GM13976 (cell line): Measurements from ENCODE around the gene WT1.

Experiments used
- DNase-seq: peaks from one replicate; pipeline ENCODE4 v3.0.0; 2012; ENCODE audit warnings: low spot score
- in situ Hi-C: fragments of 300-500 bp; cut with MboI; formaldehyde crosslinking; loops from one replicate; pipeline ENCODE4 v1.12.0; 2022; ENCODE audit warnings: low sequenced_read_pairs, mixed read lengths, inconsistent platforms; ENCODE audit not compliant: unreplicated experiment
- TF ChIP-seq, protein P1 (sequence below): IDR thresholded peaks from 2 replicates; pipeline ENCODE4 v1.5.1; 2012; ENCODE audit warnings: borderline replicate concordance, mild to moderate bottlenecking; ENCODE audit not compliant: insufficient read depth; ENCODE audit errors: extremely low read depth, missing control alignments, control extremely low read depth

Gene WT1

GRCh38 chr11:32344946-32345345 lies 90.4 kb downstream of the WT1 start:
- TF ChIP-seq, protein P1, sequence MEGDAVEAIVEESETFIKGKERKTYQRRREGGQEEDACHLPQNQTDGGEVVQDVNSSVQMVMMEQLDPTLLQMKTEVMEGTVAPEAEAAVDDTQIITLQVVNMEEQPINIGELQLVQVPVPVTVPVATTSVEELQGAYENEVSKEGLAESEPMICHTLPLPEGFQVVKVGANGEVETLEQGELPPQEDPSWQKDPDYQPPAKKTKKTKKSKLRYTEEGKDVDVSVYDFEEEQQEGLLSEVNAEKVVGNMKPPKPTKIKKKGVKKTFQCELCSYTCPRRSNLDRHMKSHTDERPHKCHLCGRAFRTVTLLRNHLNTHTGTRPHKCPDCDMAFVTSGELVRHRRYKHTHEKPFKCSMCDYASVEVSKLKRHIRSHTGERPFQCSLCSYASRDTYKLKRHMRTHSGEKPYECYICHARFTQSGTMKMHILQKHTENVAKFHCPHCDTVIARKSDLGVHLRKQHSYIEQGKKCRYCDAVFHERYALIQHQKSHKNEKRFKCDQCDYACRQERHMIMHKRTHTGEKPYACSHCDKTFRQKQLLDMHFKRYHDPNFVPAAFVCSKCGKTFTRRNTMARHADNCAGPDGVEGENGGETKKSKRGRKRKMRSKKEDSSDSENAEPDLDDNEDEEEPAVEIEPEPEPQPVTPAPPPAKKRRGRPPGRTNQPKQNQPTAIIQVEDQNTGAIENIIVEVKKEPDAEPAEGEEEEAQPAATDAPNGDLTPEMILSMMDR: no peak
- DNase-seq: no peak
- in situ Hi-C loops: no loop called here

DNA sequence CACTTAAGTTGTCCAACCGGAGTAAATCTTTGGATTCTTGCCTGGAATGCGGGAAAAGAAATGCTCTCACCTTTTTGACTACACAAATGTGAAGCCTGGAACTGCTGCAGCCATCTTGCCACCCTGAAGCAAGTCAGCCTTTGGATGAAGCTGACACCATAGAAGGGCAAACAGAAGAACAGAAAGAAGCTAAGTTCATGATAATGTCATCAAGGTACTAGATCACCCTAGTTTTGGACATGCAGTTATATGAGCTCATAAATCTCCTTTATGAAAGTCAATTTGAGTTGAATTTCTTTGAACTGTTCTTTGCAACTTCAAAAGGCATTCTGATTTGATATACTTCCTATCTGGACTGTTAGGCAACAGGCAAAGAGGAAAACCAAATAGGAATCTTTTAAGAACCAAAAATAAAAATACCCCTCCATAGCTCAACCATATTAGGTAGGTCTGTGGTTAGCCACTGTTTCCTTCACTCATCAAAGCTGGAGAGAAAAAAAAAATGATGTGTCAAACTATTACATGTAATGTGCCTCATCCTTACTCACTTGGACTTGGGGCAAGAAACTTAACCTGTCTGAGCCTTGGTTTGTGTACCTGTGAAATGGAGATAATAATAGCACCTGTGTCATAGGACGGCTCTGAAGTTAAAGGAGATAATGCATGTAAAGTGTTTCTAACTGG lies 91.9 kb downstream of the WT1 start:
- DNase-seq: peak; percentile 35
- TF ChIP-seq, protein P1: no peak
- in situ Hi-C loops: no loop called here

DNA sequence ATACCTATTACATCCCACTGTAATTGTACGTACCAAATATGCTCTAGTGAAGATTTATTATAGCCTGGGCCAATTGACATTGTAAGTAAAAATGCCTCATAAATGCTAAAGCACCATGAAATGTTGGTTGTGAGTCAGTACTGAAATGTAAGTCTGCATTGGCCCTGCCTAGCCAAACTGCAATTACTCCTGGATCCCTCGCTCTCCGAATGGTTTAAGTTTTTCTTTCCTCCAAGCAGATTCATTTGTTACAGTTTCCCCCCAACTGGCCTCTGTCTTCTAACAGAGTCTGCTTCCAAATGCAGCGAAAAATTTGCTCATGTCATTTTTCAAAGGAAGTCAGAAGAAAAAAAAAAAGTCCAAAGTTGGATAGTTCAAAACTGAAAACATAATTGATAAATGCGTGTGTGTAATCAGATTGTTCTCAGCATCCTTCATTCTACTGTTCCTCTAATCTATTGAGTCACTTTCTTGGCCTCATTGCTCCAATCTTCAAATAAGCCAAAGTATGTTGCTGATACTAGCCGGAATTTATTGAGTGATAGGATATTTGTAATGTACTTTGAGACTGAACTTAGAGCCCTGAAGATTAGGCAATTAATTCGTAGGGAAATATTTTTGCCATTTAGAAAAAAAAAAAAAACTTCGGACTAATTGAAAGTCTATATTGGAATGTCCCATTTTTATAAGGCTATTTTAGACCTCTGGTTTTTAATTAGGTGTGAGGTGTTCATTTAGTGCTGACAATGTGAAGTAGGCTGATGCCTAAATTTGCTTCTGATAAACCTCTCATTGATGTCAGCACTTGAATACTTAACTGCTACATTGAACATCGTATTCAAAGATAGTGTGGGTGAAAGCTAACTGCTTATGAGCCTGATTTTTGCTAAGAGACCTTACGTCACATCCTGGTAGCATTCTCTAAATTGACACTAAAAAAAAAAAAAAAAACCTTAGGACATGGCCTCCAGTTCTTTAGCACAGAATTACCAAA lies 93.4 kb downstream of the WT1 start:
- no peak for DNase-seq
- in situ Hi-C loops: no loop called here
- TF ChIP-seq, protein P1: no peak

GRCh38 chr11:32340181-32340580 lies 95.2 kb downstream of the WT1 start:
- TF ChIP-seq, protein P1: no peak
- in situ Hi-C loops: no loop called here
- DNase-seq: no peak
